Kidney capillary endothelial cell (primary cell): ENCODE results near the gene EMC10.
A peak's percentile ranks its signal among the peaks of the same experiment; 100 is the strongest.

ENCODE experiments used
- DNase-seq: peaks from one replicate; pipeline ENCODE4 v3.0.0-alpha.2; 2018; ENCODE audit warnings: low spot score

EMC10 gene

GRCh38 chr19:50478901-50479715 lies 2.8 kb downstream of the EMC10 start:
- DNase-seq, result no peak

GRCh38 chr19:50479761-50480251 lies 3.5 kb downstream of the EMC10 start:
- no peak for DNase-seq

GRCh38 chr19:50480281-50481111 lies 4.2 kb downstream of the EMC10 start:
- no peak for DNase-seq

GRCh38 chr19:50481351-50482149 lies 5.2 kb downstream of the EMC10 start:
- no peak for DNase-seq

- no peak for DNase-seq
Measured at GRCh38 chr19:50482271-50482855, 6.1 kb downstream of the EMC10 start.

GRCh38 chr19:50482916-50483315 lies 6.6 kb downstream of the EMC10 start:
- no peak for DNase-seq

GRCh38 chr19:50485284-50485955 lies 9.1 kb downstream of the EMC10 start:
- no peak for DNase-seq

- DNase-seq, result peak; percentile 35
Measured at GRCh38 chr19:50486823-50487515, 10.7 kb downstream of the EMC10 start.

GRCh38 chr19:50488389-50489194 lies 12.3 kb downstream of the EMC10 start:
- no peak for DNase-seq

- DNase-seq, result no peak
Measured at GRCh38 chr19:50489461-50490011, 13.2 kb downstream of the EMC10 start.

GRCh38 chr19:50490411-50490811 lies 14.1 kb downstream of the EMC10 start:
- no peak for DNase-seq

- DNase-seq, result no peak
Measured at GRCh38 chr19:50490991-50491472, 14.7 kb downstream of the EMC10 start.

- DNase-seq, result no peak
Measured at GRCh38 chr19:50492303-50493052, 16.2 kb downstream of the EMC10 start.

GRCh38 chr19:50493171-50493570 lies 16.9 kb downstream of the EMC10 start:
- DNase-seq, result no peak

GRCh38 chr19:50494186-50495019 lies 18.1 kb downstream of the EMC10 start:
- DNase-seq, result no peak

GRCh38 chr19:50495020-50495531 lies 18.8 kb downstream of the EMC10 start:
- no peak for DNase-seq
